ENCODE measurements around the gene PNKP. TPM values are rescaled to one million over a fixed set of nuclear protein-coding genes. Genes with fewer than 3 reads are reported as not detected.

Gene PNKP
- total and polyA plus RNA-seq, 9 of the 15 experiments (the other 6 are each of a cell fraction or from before 2014, with no cell fraction given): 2.8 to 85.4 (median 25.3) TPM

DNA sequence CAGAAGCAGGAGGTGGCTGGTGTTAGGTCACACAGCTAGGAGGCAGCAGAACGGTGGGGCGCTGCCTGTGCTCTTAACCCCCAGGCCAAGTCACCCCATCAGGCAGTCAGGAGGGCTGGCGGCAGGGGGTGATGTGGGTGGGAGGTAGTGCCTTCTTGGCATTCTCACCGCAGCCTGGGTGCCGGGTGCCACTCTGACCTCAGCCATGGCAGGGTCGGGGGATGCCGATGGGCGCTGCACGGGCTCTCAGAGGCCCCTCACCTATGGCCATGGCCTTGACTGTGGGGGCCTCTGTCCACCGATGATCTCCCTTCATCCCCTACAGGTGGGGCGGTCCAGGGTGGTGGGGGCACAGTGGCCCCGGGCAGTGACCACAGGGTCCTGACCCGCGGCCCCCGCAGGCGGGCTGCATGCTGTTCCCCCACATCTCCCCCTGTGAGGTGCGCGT lies 10.8 kb downstream of the PNKP start:
- BruUV-seq (replicated peaks): no TSS peak
- in situ Hi-C loops (cut with MboI): no loop called here
- no peak for ATAC-seq
- 87% methylated on average over 10 of the region's 18 CpGs for WGBS (ENCODE audit: insufficient coverage, low coverage, missing lambda C conversion rate)
- intact Hi-C loops (cut with micrococcal nuclease): no loop called here
- H3K4me2 ChIP-seq (ENCODE audit: insufficient read depth, low read length): no peak overlapping the region
- H3K9me1 ChIP-seq (ENCODE audit: control insufficient read depth, insufficient read depth, low read length): peaks cover 8% of the 10 kb centered on the region
- TF ChIP-seq FIP1L1 (IDR thresholded peaks at IDR 0.05; ENCODE audit: low read depth, low read length, poor library complexity, severe bottlenecking) (peak; percentile 46), FOXA3 (CRISPR knock-in tag; conservative IDR thresholded peaks at IDR 0.05 in 1 of 2, IDR thresholded peaks at IDR 0.05 in 1 of 2) (0 out of 4 replicates have a peak, but pooled peaks of 1 of the 2 experiments have one; percentile 2), DMBX1 (CRISPR knock-in tag; IDR thresholded peaks at IDR 0.05; ENCODE audit: borderline replicate concordance) (no peak), KDM5B (IDR thresholded peaks at IDR 0.05; ENCODE audit: insufficient replicate concordance, low read depth, low read length) (peak; percentile 5), ZKSCAN8 (CRISPR knock-in tag; IDR thresholded peaks at IDR 0.05) (peak; percentile 71), TEAD4 (IDR thresholded peaks at IDR 0.05; ENCODE audit: low read length) (0 out of 2 replicates have a peak, but pooled peaks have one; percentile 1), TEAD4 (CRISPR knock-in tag; IDR thresholded peaks at IDR 0.05; ENCODE audit: borderline replicate concordance) (no peak), ZNF507 (tag; conservative IDR thresholded peaks at IDR 0.05) (no peak)
- peaks cover 11 to 84% of the 10 kb centered on the region in 2 experiments for H3K4me1 ChIP-seq (replicated peaks in 1 of 2; ENCODE audit: control insufficient read depth in 2 of 2, insufficient read depth in 2 of 2, low read length in 2 of 2)
- peaks cover 27% of the 10 kb centered on the region for H4K20me1 ChIP-seq (replicated peaks; ENCODE audit: control insufficient read depth, insufficient read depth, low read length)
- no peak for FAIRE-seq
- H3K9ac ChIP-seq (ENCODE audit: insufficient read depth in 1 of 2, low read depth in 2 of 2, low read length in 2 of 2): no peak overlapping the region
- no peaks in the 10 kb centered on the region for H3K9me3 ChIP-seq (replicated peaks; ENCODE audit: control insufficient read depth, insufficient read depth, low read depth, low read length)
- POLR2A ChIA-PET: interaction anchor here (0.9 kb wide), 1 partner anchor 9 kb away, joined by 4 read pairs; no protein-coding TSS in a partner anchor
- H3K36me3 ChIP-seq (ENCODE audit: control insufficient read depth, insufficient read depth, low read length): peaks cover 89% of the 10 kb centered on the region
- no peaks in the 10 kb centered on the region for H3K27me3 ChIP-seq (ENCODE audit: control insufficient read depth in 2 of 2, insufficient read depth in 2 of 2, low read length in 2 of 2)
- CTCF ChIA-PET (ENCODE audit: low intra/inter-chr PET ratio): no interaction called here
- H3K79me2 ChIP-seq (ENCODE audit: control insufficient read depth, insufficient read depth, low read length): peaks cover 32% of the 10 kb centered on the region
- no peak overlapping the region for H2AFZ ChIP-seq (ENCODE audit: low read depth, low read length)
- no peak overlapping the region for H3K4me3 ChIP-seq
- DNase-seq (ENCODE audit: extremely low read depth in 1 of 4, low spot score in 3 of 4): no peak
- no peak overlapping the region for H3K27ac ChIP-seq (ENCODE audit: extremely low read depth, low read depth, low read length)
